Fibroblast of lung (primary cell): Measurements from ENCODE around the gene CTNNA2. TPM values are rescaled to one million over a fixed set of nuclear protein-coding genes. Genes with fewer than 3 reads are reported as not detected.

ENCODE experiments used
- DNase-seq, 2 donors: peaks; one replicate each; pipeline versions ENCODE4 v3.0.0 to v3.0.0-alpha.2; 2010; ENCODE audit warnings: low read depth in 2 of 2
- H2AFZ ChIP-seq: 2 replicates; pipeline ENCODE4 v1.5.1; 2012; ENCODE audit warnings: low read length, control low read depth, inconsistent platforms
- H3K27ac ChIP-seq: 2 replicates; pipeline ENCODE4 v1.5.1; 2011; ENCODE audit warnings: low read length, control low read depth; ENCODE audit not compliant: insufficient read depth
- H3K27me3 ChIP-seq: 2 replicates; pipeline ENCODE4 v1.5.1; 2011; ENCODE audit warnings: mild to moderate bottlenecking, low read length; ENCODE audit not compliant: control insufficient read depth, insufficient read depth
- H3K36me3 ChIP-seq: 2 replicates; pipeline ENCODE4 v1.5.1; 2011; ENCODE audit warnings: low read length; ENCODE audit not compliant: control insufficient read depth, insufficient read depth
- H3K4me1 ChIP-seq: 2 replicates; pipeline ENCODE4 v1.5.1; 2011; ENCODE audit warnings: low read length; ENCODE audit not compliant: control insufficient read depth, insufficient read depth; ENCODE audit errors: extremely low read depth
- H3K4me2 ChIP-seq: 2 replicates; pipeline ENCODE4 v1.5.1; 2011; ENCODE audit warnings: low read length, control low read depth; ENCODE audit not compliant: insufficient read depth; ENCODE audit errors: extremely low read depth
- H3K4me3 ChIP-seq, 4 experiments: fragments of 200-600 bp in 1 of 4; sonication (generic) in 1 of 4; replicated peaks in 1 of 4; 2 replicates each; pipeline ENCODE4 v1.5.1; 2011 to 2016; ENCODE audit warnings: low read length in 4 of 4, low read depth in 3 of 4, mild to moderate bottlenecking in 3 of 4, control low read depth in 2 of 4, inconsistent platforms in 1 of 4, mixed read lengths in 1 of 4; ENCODE audit not compliant: insufficient read depth in 1 of 4; ENCODE audit errors: control extremely low read depth in 1 of 4
- H3K79me2 ChIP-seq: 2 replicates; pipeline ENCODE4 v1.5.1; 2012; ENCODE audit warnings: mild to moderate bottlenecking, low read length, inconsistent platforms; ENCODE audit not compliant: control insufficient read depth, insufficient read depth
- H3K9ac ChIP-seq: 2 replicates; pipeline ENCODE4 v1.5.1; 2011; ENCODE audit warnings: mild to moderate bottlenecking, low read length, control low read depth; ENCODE audit not compliant: insufficient read depth
- H3K9me3 ChIP-seq: 2 replicates; pipeline ENCODE4 v1.5.1; 2012; ENCODE audit warnings: low read depth, low read length; ENCODE audit not compliant: control insufficient read depth, insufficient read depth
- H4K20me1 ChIP-seq: 2 replicates; pipeline ENCODE4 v1.5.1; 2011; ENCODE audit warnings: low read length; ENCODE audit not compliant: control insufficient read depth, insufficient read depth; ENCODE audit errors: extremely low read depth
- CTCF ChIP-seq, 2 donors: IDR thresholded peaks in 1 of 2; conservative IDR thresholded peaks in 1 of 2; 1 replicate in 1 of 2; 2 replicates in 1 of 2; pipeline ENCODE4 v1.5.1; 2011 to 2012; ENCODE audit warnings: low read length in 2 of 2, control low read depth in 1 of 2, inconsistent platforms in 1 of 2, low read depth in 1 of 2, mild to moderate bottlenecking in 1 of 2
- EZH2 ChIP-seq: IDR thresholded peaks from 2 replicates; pipeline ENCODE4 v1.5.1; 2012; ENCODE audit warnings: low read length, control low read depth, mild to moderate bottlenecking; ENCODE audit errors: missing control alignments
- polyA plus RNA-seq, 2 donors: library from polyadenylated mRNA; depleted of rRNA in 1 of 2; stranded (reverse) in 1 of 2; unstranded in 1 of 2; fragments of >200 nt; gene quantifications; 2 replicates each; pipeline ENCODE4 v1.2.1, GENCODE V29; 2011 to 2012; ENCODE audit warnings: missing spikeins in 1 of 2
- total RNA-seq: library from RNA; depleted of rRNA; stranded (reverse); fragments of >200 nt; gene quantifications from 2 replicates; pipeline ENCODE4 v1.2.1, GENCODE V29; 2014

Gene CTNNA2
- total and polyA plus RNA-seq, 2 donors (not counting 1 experiment from before 2014, with no cell fraction given), result not detected

GRCh38 chr2:79792090-79792489 is 279.2 kb downstream of the CTNNA2 start:
- Histone ChIP-seq H3K79me2 (no peaks in the 10 kb centered on the region), H3K27me3 (no peaks in the 10 kb centered on the region), H3K4me3 (no peak overlapping the region), H3K4me2 (no peak overlapping the region), H2AFZ (no peak overlapping the region), H3K36me3 (no peaks in the 10 kb centered on the region), H3K9ac (no peak overlapping the region), H4K20me1 (no peaks in the 10 kb centered on the region), H3K27ac (no peak overlapping the region), H3K9me3 (no peaks in the 10 kb centered on the region), H3K4me1 (no peaks in the 10 kb centered on the region)
- DNase-seq, result no peak
- TF ChIP-seq CTCF (conservative IDR thresholded peaks at IDR 0.05 in 1 of 2, IDR thresholded peaks at IDR 0.05 in 1 of 2; ENCODE audit: low read depth in 1 of 2, low read length in 2 of 2), result no peak
- TF ChIP-seq EZH2, result no peak

GRCh38 chr2:79793006-79793405 is 280.2 kb downstream of the CTNNA2 start:
- Histone ChIP-seq H3K27me3 (no peaks in the 10 kb centered on the region), H3K4me3 (no peak overlapping the region), H2AFZ (no peak overlapping the region), H3K4me1 (no peaks in the 10 kb centered on the region), H3K27ac (no peak overlapping the region), H3K9me3 (no peaks in the 10 kb centered on the region), H3K9ac (no peak overlapping the region), H4K20me1 (no peaks in the 10 kb centered on the region), H3K4me2 (no peak overlapping the region), H3K79me2 (no peaks in the 10 kb centered on the region), H3K36me3 (no peaks in the 10 kb centered on the region)
- TF ChIP-seq EZH2 (no peak), CTCF (conservative IDR thresholded peaks at IDR 0.05 in 1 of 2, IDR thresholded peaks at IDR 0.05 in 1 of 2; ENCODE audit: low read depth in 1 of 2, low read length in 2 of 2) (no peak)
- no peak for DNase-seq

- Histone ChIP-seq H3K4me1 (no peaks in the 10 kb centered on the region), H2AFZ (no peak overlapping the region), H3K79me2 (no peaks in the 10 kb centered on the region), H3K9ac (no peak overlapping the region), H3K9me3 (no peaks in the 10 kb centered on the region), H3K27ac (no peak overlapping the region), H3K4me3 (no peak overlapping the region), H3K36me3 (no peaks in the 10 kb centered on the region), H4K20me1 (no peaks in the 10 kb centered on the region), H3K27me3 (no peaks in the 10 kb centered on the region), H3K4me2 (no peak overlapping the region)
- DNase-seq, result peak in 1 of 2 donors; percentile 43
- no peak for TF ChIP-seq EZH2
- no peak for TF ChIP-seq CTCF (conservative IDR thresholded peaks at IDR 0.05 in 1 of 2, IDR thresholded peaks at IDR 0.05 in 1 of 2; ENCODE audit: low read depth in 1 of 2, low read length in 2 of 2)
Observed at GRCh38 chr2:79796641-79797040, 283.8 kb downstream of the CTNNA2 start.
